NCI-H1105 (cell line): ENCODE data around the gene PLCB4.

ENCODE experiments used
- DNase-seq: peaks from one replicate; lab custom pipeline; 2025; lab: John Stamatoyannopoulos, UW

The PLCB4 gene

GRCh38 chr20:9270831-9271230, 201.9 kb downstream of the PLCB4 start:
- DNase-seq, result no peak

DNA sequence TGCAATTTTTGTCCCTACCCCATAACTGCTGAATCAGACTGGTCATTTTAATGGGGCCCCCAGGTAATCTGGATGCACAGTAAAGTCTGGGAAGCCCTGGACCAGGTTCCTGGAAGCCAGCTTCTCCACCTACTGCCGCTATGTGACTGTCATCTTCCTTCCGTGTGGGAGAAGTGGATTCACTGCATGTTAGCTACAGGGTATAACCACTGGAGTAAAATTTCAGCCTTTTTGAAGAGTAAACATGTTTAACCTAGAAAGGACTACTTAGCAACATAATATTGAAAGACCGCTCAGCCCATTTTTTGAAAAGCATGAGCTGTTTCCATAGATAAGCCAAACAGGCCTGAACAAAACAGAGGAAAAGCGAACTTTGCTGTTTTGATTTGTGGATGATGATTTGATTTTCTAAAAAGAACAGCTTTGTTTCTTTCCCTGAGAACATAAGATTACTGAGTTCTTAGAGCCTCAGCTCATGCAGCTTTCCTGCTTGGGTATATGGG, 208.1 kb downstream of the PLCB4 start:
- no peak for DNase-seq

DNA sequence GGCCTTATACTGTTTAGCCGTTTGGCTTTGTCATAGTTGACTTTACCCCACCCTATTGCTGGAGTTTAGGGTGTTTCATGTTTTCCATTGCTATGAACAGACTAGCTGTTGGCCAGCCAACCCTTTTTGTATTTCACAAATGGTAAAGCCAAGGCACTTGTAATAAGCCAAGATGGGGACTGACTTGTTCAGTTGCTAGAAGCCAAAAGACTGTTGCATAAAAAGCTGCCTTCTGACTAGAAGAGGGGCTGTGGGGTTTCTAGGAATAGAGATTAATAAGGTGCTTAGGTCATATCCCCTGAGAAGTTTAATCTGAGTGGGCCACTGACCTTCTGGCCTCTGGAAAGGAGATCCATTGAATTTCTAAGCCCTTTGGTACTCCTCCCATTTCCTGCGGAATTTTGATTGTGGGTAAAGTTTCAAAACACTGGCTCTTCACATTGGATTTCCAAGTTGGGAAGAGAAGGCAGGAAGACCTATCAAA, 211.1 kb downstream of the PLCB4 start:
- no peak for DNase-seq

DNA sequence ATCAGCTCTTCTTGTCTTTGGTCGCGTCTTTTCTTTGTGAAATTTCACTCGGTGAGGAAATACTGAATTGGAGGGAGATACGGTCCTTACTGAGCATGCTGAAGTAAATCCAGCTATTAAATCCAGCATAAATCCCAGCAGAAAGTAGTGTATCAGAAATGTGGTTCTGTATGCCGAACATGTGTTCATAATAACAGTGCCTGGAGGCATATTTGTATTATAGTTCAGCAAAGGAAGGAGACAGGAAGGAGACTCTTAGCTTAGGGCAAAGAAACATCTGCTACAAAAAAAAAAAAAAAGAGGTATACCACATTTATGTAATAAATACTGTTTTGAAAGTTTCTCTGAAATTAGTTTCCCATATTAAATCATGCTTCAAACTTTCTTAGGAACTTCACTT, 211.8 kb downstream of the PLCB4 start:
- DNase-seq, result no peak

DNA sequence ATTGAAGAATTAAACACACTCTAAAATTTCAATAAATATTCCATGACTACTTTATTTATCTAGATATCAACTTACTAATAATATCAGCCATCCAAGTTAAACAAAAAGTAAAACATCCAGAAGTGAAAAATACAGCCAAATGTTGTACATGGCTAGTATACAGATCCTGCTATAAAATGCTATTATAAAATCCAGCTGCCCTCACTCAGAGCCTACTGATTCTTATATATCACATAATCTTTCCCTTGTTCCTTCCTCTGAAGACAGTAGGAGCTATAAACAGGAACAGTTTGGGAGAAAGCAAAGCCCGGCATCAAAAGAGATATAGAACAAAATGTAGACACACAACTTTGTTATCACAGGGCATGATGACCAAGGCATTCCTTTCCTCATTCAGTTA, 212.9 kb downstream of the PLCB4 start:
- no peak for DNase-seq

- no peak for DNase-seq
Observed at GRCh38 chr20:9285617-9286016, 216.7 kb downstream of the PLCB4 start.

- DNase-seq, result no peak
Observed at GRCh38 chr20:9286501-9287461, 217.9 kb downstream of the PLCB4 start.

DNA sequence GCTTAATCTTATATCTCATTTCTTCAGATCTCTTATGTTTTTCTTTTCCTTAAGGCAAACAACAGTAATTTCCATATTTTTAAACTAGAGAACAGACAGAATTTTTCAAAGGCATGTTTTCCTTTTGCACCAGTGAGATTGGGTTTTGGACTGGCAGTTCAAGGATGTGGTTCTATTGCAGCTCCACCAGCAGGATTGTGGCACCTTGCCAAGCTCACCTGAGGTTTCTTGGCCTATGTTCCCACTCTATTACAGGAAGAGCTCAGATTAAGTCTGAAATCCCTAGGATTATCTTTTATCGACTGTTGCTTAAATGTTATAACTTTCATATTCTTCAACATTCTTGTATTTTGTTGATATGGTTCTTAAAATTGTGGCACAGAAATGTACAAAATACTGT, 218.9 kb downstream of the PLCB4 start:
- DNase-seq, result peak; percentile 2

- no peak for DNase-seq
Observed at GRCh38 chr20:9290331-9290730, 221.4 kb downstream of the PLCB4 start.

GRCh38 chr20:9293145-9293544, 224.3 kb downstream of the PLCB4 start:
- no peak for DNase-seq

DNA sequence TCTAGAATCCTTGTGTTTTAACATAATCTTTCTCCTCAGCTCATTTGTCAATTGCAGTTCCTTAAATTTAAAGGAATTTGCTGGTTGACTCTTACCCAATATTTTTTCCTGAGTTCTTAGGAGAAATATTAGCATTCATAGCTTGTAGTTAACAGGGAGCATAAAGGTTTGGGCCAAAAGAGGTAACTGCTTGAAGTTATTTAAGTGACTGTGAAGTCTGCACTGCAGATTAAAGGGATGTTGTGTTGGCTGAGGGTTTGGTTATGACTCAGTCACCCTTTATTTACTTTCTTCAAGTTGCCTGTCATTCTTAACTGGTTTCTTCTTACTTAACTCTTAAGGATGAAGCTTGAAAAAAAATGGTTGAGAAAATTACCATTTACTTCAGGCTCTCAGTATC, 225.2 kb downstream of the PLCB4 start:
- no peak for DNase-seq

GRCh38 chr20:9298906-9299305, 230.0 kb downstream of the PLCB4 start:
- DNase-seq, result no peak

- no peak for DNase-seq
Observed at GRCh38 chr20:9300080-9300479, 231.2 kb downstream of the PLCB4 start.

DNA sequence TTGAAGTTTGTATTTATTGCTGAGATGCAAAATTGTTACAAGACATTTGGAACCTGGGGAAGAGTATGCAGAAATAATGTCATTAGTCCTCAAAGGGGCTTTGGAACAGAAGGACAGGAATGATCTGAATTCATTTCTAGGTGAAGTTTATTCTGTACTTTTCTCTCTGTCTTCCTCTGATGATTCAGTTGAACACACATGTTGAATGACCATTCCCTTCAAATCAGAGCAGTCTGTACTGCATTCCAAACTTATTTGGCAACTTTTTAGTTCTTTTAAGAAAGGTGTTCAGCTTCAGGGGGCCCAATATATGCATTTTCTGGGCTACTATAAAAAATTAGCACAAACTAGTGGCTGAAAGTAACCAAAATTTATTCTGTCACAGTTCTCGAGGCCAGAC, 231.6 kb downstream of the PLCB4 start:
- DNase-seq, result no peak

GRCh38 chr20:9301129-9302090, 232.5 kb downstream of the PLCB4 start:
- peak; percentile 45 for DNase-seq

- no peak for DNase-seq
Observed at GRCh38 chr20:9302091-9302462, 233.2 kb downstream of the PLCB4 start.

DNA sequence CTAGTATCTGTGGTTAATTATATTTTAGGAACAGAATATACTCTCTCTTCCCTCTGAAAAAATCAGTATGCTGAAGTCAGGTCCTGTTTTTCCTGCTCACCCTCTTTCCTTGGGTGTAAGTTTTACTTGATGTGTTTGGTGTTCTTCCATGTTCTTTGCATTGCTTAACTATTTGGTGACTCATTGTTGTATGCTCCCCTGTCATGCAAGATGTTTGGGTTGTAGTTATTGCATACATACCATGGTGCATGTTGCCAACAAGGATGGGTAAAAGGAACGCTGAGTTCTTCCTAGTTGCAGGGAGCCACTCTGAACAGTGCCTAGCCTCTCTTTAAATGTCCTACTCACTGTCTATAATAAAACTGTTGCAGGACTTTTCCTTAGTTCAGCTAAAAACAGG, 237.6 kb downstream of the PLCB4 start:
- no peak for DNase-seq

DNA sequence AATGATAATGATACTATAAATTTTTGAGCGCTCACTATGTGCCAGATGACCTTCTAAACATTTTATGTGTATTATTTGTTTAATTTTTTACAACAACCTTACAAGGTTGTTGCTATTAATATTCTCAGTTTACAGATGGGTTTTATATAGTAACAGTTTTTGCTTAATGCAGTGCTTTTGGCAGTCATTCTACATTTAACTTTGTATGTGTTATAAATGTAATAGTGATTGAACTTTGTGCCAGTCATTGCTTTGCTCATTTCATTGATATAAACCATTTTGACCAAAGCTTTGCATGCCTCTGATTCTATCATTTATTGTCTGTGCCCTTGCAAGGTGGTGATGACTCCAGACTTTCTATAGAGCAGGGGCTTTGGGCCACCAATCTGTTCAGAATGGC, 239.2 kb downstream of the PLCB4 start:
- no peak for DNase-seq

DNA sequence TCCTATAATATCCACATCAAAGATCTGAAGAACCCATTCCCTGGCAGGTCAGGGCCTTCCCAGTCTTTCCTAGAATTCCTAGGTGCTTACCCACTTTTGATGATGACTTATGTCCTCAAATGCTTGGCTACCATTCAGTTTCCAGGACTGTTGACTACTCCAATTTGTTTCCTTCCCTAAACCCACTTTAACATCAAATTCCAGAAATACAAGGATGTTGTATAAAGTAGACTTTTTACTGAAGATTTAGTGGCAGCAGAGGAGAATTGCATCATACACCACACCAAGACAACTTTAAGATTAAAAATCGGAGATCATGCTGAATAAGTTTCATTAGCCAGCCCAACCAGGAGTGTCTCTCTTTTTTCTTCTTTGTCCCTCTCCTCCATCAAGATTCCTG, 242.2 kb downstream of the PLCB4 start:
- DNase-seq, result no peak

GRCh38 chr20:9319687-9320384, 250.9 kb downstream of the PLCB4 start:
- DNase-seq, result no peak

GRCh38 chr20:9321007-9321406, 252.1 kb downstream of the PLCB4 start:
- no peak for DNase-seq

DNA sequence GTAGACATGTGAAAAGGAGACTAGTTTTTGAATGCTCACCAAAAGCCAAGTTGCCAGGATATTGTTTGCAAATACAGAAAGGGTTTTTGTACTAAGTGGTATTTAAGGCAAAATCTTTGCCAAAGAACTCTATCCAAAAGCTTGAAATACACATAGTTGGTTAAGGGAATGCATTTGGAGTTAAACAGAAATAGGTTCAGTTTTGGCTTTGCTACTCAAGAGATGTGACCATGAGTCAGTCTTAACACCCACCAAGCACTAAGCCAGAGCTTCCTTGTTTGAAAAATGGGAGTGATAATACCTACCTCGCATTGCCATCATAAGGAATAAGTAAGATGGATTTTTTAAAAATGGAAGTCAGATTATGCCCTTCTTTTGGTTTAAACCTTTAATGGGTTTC, 253.8 kb downstream of the PLCB4 start:
- no peak for DNase-seq
